GM19239 (cell line): ENCODE data around the gene PARP3.
A peak's percentile ranks its signal among the peaks of the same experiment; 100 is the strongest.

Experiments
- DNase-seq: peaks from one replicate; pipeline ENCODE4 v3.0.0; 2011; ENCODE audit warnings: low spot score; ENCODE audit not compliant: insufficient read length
- FAIRE-seq: peaks from 2 replicates; lab custom pipeline; 2011; peaks lifted over from hg19 to GRCh38; lab: Jason Lieb, UNC

The PARP3 gene

DNA sequence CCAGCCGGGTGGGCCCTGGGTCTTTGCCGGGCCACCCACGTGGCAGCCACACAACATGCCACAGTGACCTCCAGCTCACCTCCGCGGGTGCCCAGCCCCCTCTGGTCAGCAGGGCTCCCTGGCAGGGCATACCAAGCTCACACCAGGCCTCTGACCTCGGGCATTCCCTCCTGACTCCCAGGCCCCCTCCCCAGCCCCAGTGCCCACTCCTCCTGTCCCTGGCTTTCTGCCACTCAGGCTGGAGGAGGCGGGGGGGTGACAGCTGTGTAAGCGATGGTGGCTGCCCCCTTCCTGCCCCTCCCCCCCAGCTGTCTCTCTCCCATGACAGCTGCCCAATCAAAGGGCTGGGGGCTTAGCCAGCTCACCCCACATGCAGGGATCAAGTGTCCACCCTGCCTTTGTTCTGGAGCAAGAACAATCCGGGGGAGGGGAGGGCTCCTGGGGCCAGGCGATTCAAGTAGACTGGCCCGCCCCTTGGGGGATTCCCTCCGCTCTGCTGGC lies 21.8 kb downstream of the PARP3 start:
- DNase-seq, result no peak
- FAIRE-seq, result no peak

DNA sequence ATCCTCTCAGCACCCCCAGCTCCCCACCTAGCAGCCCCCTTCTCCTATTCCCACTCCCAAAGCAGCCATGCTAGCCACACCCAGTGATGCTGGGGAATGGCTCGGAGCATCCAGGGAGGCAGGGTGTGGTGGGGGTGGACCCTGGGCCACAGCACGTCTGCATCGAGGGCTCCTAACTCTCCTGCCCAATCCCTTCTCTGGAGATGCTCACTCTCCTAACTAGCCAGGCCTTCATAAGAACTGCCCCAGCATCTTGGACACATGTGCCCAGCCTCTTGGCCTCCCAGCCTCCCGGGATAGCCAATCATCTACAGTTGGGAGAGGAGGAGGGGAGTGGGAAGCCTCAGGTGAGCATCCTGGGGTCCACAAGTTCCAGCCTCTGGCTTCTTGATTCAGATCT lies 22.4 kb downstream of the PARP3 start:
- FAIRE-seq (no peak), DNase-seq (no peak)

GRCh38 chr3:51966016-51966415 lies 23.9 kb downstream of the PARP3 start:
- FAIRE-seq (no peak), DNase-seq (no peak)

GRCh38 chr3:51966486-51966885 lies 24.3 kb downstream of the PARP3 start:
- FAIRE-seq, result no peak
- no peak for DNase-seq

- FAIRE-seq (no peak), DNase-seq (no peak)
These were observed 24.8 kb downstream of the PARP3 start for GRCh38 chr3:51966922-51967383.

DNA sequence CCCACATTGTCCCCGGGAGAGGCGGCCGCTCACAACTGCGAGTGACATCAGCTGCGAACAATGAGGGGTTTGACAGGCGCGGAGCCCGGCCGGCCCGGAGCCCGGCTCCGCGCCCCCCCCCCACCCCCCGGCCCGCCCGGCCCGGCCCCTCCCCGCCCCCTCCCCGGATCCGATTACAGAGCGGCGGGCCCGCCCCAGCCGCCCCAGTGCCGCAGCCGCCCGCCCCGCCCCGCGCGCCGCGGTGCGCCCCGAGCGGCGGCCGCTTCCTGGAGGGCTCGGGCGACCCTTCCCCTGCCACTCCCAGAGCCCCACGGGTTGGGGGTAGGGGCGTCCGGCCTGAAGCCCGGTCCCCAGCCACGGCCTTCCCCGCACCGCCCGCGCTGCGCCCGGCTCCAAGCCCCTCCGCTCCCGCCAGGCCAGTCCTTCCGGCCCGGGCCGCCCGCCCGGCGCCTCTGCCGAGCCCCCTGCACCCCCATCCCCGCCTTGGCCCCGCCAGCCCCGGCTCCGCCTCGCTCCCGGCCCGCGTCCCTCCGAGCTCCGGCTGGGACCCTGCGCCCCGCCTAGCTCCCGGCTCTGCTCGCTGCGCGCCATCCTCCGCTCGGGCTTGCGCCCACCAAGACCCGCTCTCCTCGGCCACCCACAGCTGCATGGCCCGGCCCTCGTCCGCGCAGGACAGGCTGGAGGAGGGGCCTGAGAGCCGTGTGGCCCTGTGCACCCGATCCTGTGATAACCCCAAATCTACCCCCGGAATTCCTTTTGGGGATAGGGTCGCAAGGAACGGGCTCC lies 25.4 kb downstream of the PARP3 start, which contains the start of gene PCBP4:
PCBP4 (minus strand) TSS at position 71 of the 786 bp plus-strand sequence. CDS start 6,214 bp downstream, outside the sequence.
- DNase-seq, result peak; percentile 53

DNA sequence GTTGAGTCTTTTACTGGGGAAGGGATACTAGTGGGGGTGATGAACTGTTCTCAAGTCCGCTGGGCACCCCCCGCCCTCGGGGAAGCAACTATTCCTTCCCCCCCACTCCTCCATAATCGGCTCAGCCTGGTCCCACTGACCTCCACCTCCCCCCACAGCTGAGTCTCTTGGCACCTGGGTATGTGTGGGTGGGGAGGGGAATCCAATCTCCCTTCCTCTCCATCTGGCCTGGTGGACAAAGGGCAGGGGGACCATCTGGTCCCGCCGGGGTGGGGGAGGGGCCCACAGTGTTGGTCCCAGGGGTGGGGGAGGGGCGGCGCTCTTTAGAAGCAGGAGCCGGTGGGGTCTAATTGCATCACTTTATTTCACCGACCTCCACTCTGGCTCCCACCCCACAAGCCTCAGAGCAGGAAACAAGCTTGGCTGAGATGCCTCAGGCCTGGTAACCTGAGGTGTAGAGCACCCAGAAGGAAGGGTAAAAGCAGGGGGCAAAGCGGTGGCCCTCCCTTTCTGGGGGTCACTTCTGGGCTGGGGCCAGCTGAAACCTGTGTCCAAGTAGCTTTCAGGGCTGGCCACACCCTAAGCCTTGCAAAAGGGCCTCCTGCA lies 26.1 kb downstream of the PARP3 start:
- FAIRE-seq (peak; percentile 42), DNase-seq (no peak)

More for the DNA sequence above, 25.4 kb downstream of the PARP3 start, which contains the start of gene PCBP4:
- no peak for FAIRE-seq

DNA sequence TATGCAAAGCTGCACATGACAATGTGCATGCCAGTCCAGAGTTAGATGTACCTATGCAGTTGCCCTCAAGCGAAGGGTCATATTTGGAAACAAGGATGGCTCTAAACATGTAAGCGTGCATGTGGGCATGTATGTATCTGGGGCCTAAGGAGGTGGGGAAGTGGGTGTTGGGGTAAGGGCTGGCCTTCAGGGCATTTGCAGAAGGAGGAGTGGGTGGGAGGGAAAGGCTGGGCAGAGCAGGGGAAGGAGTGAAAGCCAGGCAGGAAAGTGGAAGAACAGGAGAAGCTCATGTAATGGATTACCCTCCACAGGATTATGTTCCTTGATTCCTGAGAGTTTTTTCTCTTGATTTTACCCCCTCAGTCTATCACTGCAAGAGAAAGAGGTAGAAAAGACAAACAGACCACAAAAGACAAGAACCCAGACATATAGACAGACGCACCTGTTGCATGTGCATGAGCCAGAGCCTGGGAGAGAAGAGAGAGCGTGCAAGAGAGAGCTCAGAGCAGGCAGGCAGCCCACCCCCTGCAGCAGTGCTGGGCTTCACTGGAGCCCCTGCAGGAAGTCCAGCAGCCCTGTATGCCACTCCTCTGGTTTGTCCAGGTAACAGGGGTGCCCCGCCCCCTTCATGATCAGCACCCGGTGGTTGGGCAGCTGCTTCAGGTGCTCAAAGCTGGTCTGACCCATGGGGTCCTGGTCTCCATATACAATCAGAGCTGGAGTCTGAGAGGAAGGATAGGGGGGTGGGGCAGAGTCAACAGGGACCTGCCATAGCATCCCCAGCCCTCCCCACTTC lies 26.9 kb downstream of the PARP3 start:
- no peak for FAIRE-seq
- no peak for DNase-seq

DNA sequence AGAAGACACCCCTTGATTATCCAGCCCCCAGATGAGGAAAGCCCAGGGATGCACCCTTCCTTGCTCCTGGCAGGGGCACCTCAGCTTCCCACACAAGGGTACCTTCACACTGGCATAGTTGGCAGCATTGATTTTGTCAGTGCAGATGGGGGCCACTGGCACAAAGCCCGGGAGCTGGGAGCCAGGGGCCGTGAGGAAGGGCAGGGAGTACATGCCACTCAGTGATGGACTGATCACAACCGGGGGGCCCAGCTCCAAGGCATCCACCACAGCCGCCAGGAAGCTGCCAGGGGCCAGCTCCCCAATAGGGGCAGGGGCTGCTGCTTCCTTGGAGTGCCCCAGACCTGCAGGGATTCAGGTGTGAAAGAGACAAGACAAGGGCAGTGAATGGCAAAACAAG lies 27.7 kb downstream of the PARP3 start:
- DNase-seq, result no peak
- FAIRE-seq, result no peak

DNA sequence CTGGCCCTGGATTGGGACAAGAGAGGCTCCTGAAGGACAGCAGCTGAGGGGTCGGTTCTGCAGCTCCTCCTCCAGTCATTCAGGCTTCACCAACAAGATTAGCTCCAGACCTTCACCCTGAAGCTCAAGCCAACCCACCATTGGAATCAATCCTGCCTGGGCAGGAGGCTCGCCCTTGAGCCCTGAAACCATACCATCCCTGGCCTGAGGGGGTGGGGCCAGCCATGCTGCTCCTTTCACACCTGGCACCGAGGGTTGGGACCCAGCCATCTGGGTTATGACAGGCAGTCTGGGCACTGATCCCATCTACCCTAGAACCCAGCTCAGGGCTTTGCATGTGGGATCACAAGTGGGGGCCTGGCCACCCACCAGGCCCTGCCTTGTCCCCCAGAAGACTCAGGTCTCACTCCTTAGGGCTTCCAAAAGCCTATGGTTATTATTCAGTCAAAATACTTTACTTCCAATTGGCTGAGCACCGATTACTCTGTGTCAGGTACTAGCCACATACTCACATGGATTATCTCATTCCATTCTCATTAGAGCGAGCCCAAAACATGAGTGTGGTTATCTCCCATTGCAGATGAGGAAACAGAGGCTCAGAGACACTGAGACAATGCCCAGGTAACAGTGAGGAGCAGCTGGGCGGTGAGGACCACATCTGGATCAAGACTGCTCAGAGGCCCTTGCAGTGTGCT lies 28.6 kb downstream of the PARP3 start:
- no peak for FAIRE-seq

DNA sequence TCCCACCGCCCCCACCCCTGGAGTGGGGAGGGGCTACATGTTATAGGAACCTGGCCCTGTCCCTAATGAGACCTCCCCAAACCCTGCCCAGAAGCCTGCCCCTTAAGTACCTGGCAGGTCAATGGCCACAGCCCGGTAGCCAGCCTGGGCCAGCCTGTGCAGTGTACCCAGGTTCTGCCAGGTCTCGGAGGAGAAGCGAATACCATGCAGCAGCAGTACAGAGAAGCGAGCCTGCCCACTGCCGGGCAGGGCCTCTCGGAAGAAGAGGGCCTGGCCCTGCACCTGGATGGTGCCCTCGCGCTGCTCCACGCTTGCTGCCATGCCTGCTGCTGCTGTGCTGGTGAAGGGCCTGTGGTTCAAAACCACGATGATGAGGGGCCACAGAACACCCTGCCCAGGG lies 29.2 kb downstream of the PARP3 start:
- FAIRE-seq, result no peak
- DNase-seq, result no peak

More for the DNA sequence above, 28.6 kb downstream of the PARP3 start:
- no peak for DNase-seq

GRCh38 chr3:51974277-51974962 lies 32.3 kb downstream of the PARP3 start:
- no peak for DNase-seq
- peak; percentile 21 for FAIRE-seq

- FAIRE-seq, result peak; percentile 86
- peak; percentile 84 for DNase-seq
These were observed 33.0 kb downstream of the PARP3 start, which contains the start of gene ABHD14A for GRCh38 chr3:51974963-51975851. ABHD14A (plus strand) TSS chr3:51975064; CDS start chr3:51975136, 72 bp downstream.

GRCh38 chr3:51975852-51976549 lies 33.8 kb downstream of the PARP3 start:
- no peak for DNase-seq

DNA sequence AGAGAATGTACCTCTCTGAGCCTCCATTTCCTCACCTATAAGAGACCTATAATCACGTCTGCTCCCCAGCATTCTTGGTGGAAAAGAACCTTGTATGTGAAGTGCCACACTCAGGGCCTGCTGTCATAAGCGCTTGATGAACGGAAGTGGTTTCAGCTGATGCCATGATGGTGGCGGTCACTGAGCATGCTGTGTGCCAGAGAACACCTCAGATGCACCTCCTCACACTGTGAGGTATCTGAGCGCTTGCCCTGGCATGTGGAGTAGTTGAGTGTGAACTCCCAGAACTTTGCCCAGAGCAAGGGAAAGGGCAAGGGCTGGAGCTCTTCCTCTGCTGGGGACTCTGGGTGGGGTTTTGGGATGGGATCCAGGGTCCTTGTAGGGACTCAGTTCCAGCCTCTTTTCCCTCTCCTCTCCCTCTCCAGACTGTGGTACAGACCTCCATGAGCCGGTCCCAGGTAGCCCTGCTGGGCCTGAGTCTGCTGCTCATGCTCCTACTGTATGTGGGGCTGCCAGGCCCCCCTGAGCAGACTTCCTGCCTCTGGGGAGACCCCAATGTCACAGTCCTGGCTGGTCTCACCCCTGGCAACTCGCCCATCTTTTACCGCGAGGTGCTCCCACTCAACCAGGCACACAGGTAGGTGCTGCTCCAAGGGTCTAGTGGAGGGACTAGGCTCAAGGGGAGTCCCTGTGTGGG lies 35.4 kb downstream of the PARP3 start:
- FAIRE-seq, result no peak
- DNase-seq, result no peak

More at GRCh38 chr3:51975852-51976549, 33.8 kb downstream of the PARP3 start:
- FAIRE-seq, result no peak

GRCh38 chr3:51978143-51978502 lies 36.0 kb downstream of the PARP3 start:
- no peak for FAIRE-seq
- no peak for DNase-seq

GRCh38 chr3:51980253-51980652 lies 38.1 kb downstream of the PARP3 start:
- DNase-seq (no peak), FAIRE-seq (no peak)
